ENCODE measurements around the gene KRT86. TPM values are rescaled to one million over a fixed set of nuclear protein-coding genes. Genes with fewer than 3 reads are reported as not detected.
A peak's percentile ranks its signal among the peaks of the same experiment; 100 is the strongest.
"Not testable (repeated sequence)": the region's sequence is repeated elsewhere in the genome, so short reads cannot be mapped to it uniquely, and the experiment has no call there.

KRT86 gene
- total and polyA plus RNA-seq, 7 experiments from 2014 or later, result 0.13 to 1.5 TPM; not detected in 5

DNA sequence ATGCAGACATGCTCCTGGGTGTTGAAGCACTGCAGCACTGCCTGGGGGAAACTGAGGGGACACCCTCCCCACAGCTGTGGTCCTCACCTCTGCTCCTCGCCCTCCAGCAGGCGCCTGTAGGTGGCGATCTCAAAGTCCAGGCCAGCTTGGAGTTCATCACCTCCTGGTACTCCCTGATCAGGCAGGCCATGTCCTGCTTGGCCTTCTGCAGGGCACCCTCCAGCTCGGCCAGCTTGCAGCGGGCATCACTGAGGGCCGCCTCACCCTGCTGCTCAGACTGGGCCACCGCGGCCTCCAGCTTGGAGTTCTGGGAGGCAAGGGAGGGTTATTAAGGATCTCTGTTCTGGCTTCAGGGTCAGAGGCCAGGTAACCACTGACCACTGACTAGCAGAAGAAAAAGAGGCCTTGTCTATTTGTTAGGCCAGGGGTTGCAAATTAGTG, 22.2 kb upstream of the KRT86 start:
- POLR2A ChIA-PET; H3K27ac ChIP-seq (ENCODE audit: low read depth, low read length); H3K4me1 ChIP-seq (ENCODE audit: control insufficient read depth in 2 of 2, insufficient read depth in 2 of 2, low read length in 2 of 2); H3K36me3 ChIP-seq (ENCODE audit: control insufficient read depth in 2 of 3, insufficient read depth in 3 of 3, low read length in 3 of 3); H3K4me3 ChIP-seq (ENCODE audit: low read length); DNase-seq; intact Hi-C loops (cut with micrococcal nuclease); ATAC-seq; H3K9me3 Mint-ChIP-seq; H3K9me3 ChIP-seq (ENCODE audit: control insufficient read depth in 2 of 3, low read length in 3 of 3); H3K27me3 ChIP-seq (ENCODE audit: control insufficient read depth in 2 of 2, insufficient read depth in 2 of 2, low read length in 2 of 2): not testable (repeated sequence)
- Mint-ChIP-seq H3K4me3 (peak overlapping the region in 1 of 10 donors; percentile 85), H3K36me3 (peaks cover 0 to 53% (median 0%) of the 10 kb centered on the region in 5 donors), H3K27ac (peak overlapping the region in 1 of 9 donors; percentile 99), H3K27me3 (peaks cover 21 to 60% (median 48%) of the 10 kb centered on the region in 5 donors), H3K4me1 (peaks cover 0 to 69% (median 14%) of the 10 kb centered on the region in 7 donors)
- CTCF ChIA-PET, result interaction anchor here (0.7 kb wide), 1 partner anchor 236 kb away, joined by 3 read pairs; no protein-coding TSS in a partner anchor

DNA sequence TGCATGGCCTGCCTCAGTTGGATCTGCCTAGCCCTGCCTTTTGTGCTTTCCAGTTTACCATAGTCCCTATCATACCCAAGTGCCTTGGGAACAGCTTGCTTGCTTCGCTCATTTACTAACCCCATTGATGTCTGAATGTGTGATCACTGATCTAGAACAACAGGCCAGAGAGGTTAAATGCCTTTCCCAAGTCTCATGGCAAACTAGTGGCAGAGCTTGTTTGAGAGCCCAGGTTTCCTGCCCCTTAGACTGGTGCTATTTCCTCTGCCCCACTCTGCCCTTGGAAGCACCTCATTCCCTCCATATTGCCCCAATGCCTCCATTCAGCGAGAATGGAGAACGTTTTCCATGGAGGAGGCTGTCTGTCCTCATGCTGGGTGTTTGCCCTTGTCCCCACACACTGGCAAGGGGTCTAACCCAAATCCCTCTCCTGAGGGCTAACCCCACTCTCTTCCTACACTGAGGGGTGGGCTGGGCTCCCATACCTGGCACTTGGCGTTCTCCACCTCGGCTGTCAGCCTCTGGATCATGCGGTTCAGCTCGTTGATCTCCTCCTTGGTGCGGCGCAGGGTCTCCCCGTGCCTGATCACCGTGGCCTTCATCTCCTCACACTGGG, 21.6 kb upstream of the KRT86 start:
- no peak for ATAC-seq
- POLR2A ChIA-PET, result no interaction called here
- H3K27ac ChIP-seq (ENCODE audit: low read depth, low read length), result no peak overlapping the region
- no peak for DNase-seq
- Mint-ChIP-seq H3K4me1 (peaks cover 0 to 63% (median 14%) of the 10 kb centered on the region in 7 donors), H3K9me3 (no peaks in the 10 kb centered on the region), H3K27me3 (peaks cover 28 to 60% (median 46%) of the 10 kb centered on the region in 5 donors), H3K4me3 (peak overlapping the region in 1 of 10 donors; percentile 65), H3K36me3 (peaks cover 0 to 48% (median 0%) of the 10 kb centered on the region in 5 donors), H3K27ac (peak overlapping the region in 1 of 9 donors; percentile 99)
- H3K36me3 ChIP-seq (ENCODE audit: control insufficient read depth in 2 of 3, insufficient read depth in 3 of 3, low read length in 3 of 3), result no peaks in the 10 kb centered on the region
- H3K27me3 ChIP-seq (ENCODE audit: control insufficient read depth in 2 of 2, insufficient read depth in 2 of 2, low read length in 2 of 2), result no peaks in the 10 kb centered on the region
- no peaks in the 10 kb centered on the region for H3K4me1 ChIP-seq (ENCODE audit: control insufficient read depth in 2 of 2, insufficient read depth in 2 of 2, low read length in 2 of 2)
- intact Hi-C loops (cut with micrococcal nuclease), result no loop called here
- CTCF ChIA-PET, result no interaction called here
- H3K4me3 ChIP-seq (ENCODE audit: low read length), result no peak overlapping the region
- H3K9me3 ChIP-seq (ENCODE audit: control insufficient read depth in 2 of 3, low read length in 3 of 3), result no peaks in the 10 kb centered on the region

DNA sequence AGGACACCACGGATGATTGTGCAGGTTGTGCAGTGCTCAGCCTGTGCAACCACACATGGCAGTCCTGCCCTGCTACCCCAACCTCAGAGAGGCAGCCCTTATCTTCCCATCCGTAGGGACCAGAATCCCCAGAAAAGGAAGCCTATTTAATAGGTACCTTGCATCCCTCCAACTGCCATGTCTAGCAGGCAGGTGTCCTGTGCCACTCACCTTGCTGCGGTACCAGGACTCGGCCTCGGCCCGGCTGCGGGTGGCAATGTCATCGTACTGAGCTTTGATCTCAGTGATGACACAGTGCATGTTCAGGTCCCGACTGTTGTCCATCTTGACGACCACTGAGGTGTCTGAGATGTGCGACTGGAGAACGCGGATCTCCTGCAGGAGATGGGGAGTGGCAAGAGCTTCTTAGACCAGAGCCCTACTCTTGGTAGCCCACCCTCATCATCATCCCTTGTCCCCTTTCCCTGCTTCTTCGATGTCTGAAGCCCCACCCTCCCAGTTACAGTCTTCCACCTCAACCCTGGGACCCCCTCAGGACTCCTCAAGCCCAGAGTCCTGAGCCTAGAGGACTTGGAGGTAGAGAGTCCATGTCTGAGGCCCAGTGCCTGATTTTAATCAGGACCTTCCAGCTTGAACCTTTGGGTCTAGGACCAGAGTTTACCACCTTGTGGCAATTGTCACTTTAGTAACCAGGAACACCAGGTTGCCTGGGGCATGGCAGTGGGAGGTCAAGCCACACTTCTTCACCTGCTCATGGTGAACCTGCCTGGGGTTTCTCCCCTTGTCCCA, 20.9 kb upstream of the KRT86 start:
- Histone ChIP-seq H3K4me3 (ENCODE audit: low read length) (no peak overlapping the region), H3K27ac (ENCODE audit: low read depth, low read length) (no peak overlapping the region), H3K27me3 (ENCODE audit: control insufficient read depth in 2 of 2, insufficient read depth in 2 of 2, low read length in 2 of 2) (no peaks in the 10 kb centered on the region), H3K9me3 (ENCODE audit: control insufficient read depth in 2 of 3, low read length in 3 of 3) (no peaks in the 10 kb centered on the region), H3K36me3 (ENCODE audit: control insufficient read depth in 2 of 3, insufficient read depth in 3 of 3, low read length in 3 of 3) (no peaks in the 10 kb centered on the region), H3K4me1 (ENCODE audit: control insufficient read depth in 2 of 2, insufficient read depth in 2 of 2, low read length in 2 of 2) (no peaks in the 10 kb centered on the region)
- peaks cover 31 to 59% (median 44%) of the 10 kb centered on the region in 5 donors for H3K27me3 Mint-ChIP-seq
- peaks cover 0 to 46% (median 0%) of the 10 kb centered on the region in 5 donors for H3K36me3 Mint-ChIP-seq
- no peak for DNase-seq
- H3K4me1 Mint-ChIP-seq, result peaks cover 0 to 57% (median 14%) of the 10 kb centered on the region in 7 donors
- no peak for ATAC-seq
- no peaks in the 10 kb centered on the region for H3K9me3 Mint-ChIP-seq
- H3K27ac Mint-ChIP-seq, result peak overlapping the region in 1 of 9 donors; percentile 99
- intact Hi-C loops (cut with micrococcal nuclease), result no loop called here
- POLR2A ChIA-PET, result no interaction called here
- CTCF ChIA-PET, result interaction anchor here (0.5 kb wide), 1 partner anchor 95 kb away, joined by 4 read pairs; no protein-coding TSS in a partner anchor
- H3K4me3 Mint-ChIP-seq, result no peak overlapping the region

DNA sequence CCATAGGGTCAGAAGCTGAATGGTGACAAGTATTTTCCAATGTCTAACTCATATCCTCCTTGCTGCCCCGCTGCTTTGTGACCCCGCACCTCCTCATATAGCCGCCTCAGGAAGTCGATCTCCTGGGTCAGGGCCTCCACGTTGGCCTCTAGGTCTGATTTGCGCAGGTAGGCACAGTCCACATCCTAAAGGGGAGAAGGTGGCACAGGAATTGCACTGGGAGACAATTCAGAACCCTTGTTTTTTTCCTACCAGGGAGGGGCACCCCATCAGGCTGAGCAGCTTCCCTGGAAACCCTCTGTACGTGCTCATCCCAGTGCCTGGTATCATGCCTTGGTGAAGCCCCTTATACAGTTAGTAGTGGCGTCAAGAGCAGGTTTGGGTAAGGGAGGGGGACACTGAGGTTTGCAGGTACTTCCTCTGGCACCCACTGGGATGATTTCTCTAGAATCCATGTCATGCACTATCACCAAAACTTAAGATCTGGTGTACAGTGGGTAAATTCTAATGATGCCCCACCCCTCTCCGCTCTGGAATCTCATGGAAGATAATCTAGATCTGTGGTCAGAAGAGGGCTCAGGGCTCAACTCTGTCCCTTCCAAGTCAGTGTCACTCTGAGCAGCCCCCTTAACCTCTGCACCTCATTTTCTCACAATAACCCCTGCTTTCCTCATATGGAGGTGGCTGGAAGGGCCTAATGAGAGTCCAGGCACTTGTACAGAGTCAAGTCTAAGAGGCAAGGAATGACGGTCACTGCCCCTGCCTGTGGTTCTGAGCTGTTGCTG, 20.1 kb upstream of the KRT86 start:
- Mint-ChIP-seq H3K27ac (peak overlapping the region in 1 of 9 donors; percentile 49), H3K9me3 (peaks cover 0 to 2% (median 0%) of the 10 kb centered on the region in 11 donors), H3K4me3 (no peak overlapping the region), H3K27me3 (peaks cover 38 to 59% (median 45%) of the 10 kb centered on the region in 5 donors), H3K4me1 (peaks cover 0 to 53% (median 14%) of the 10 kb centered on the region in 7 donors), H3K36me3 (peaks cover 0 to 43% (median 0%) of the 10 kb centered on the region in 5 donors)
- Histone ChIP-seq H3K27me3 (ENCODE audit: control insufficient read depth in 2 of 2, insufficient read depth in 2 of 2, low read length in 2 of 2) (no peaks in the 10 kb centered on the region), H3K9me3 (ENCODE audit: control insufficient read depth in 2 of 3, low read length in 3 of 3) (no peaks in the 10 kb centered on the region), H3K4me3 (ENCODE audit: low read length) (no peak overlapping the region), H3K27ac (ENCODE audit: low read depth, low read length) (no peak overlapping the region), H3K36me3 (ENCODE audit: control insufficient read depth in 2 of 3, insufficient read depth in 3 of 3, low read length in 3 of 3) (no peaks in the 10 kb centered on the region), H3K4me1 (ENCODE audit: control insufficient read depth in 2 of 2, insufficient read depth in 2 of 2, low read length in 2 of 2) (no peaks in the 10 kb centered on the region)
- intact Hi-C loops (cut with micrococcal nuclease), result no loop called here
- ATAC-seq (no peak), DNase-seq (no peak)
- ChIA-PET POLR2A (no interaction called here), CTCF (interaction anchor here (0.5 kb wide), 1 partner anchor 94 kb away, joined by 4 read pairs; no protein-coding TSS in a partner anchor)

DNA sequence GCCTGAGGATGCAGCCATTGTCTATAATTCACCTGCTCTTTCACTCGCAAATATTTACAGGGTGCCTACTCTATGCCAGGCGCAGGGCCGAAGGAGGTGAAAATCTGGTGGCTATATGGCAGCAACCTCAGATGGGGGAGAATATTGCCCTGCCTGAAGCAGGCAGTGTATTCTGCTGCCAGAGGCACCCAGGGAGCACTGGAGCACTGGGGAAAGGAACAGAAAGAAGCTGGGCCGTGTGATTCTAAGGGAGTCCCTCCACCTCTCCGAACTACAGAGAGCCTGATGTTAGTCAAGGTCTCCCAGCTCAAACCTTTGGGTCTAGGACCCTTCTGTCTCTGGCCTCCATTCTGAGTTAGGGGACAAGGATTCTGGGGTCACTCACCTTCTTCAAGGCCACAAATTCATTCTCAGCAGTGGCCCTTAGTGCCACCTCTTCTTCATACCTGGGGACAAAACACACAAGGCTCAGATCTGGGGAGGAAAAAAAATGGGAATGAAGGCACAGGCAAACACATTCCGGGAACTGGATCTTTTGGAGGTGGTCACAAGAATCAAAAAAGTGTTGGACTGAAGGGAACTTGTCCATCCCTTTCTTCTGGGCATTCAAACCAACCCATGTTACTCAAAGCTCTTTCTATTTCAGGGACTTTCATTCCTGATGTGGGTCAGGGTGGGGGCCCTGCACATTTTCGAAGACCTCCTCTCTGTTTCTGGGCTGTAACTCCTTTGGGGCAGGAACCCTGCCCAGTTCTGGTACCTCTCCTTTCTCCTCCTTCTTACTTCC, 19.3 kb upstream of the KRT86 start:
- Histone ChIP-seq H3K4me3 (ENCODE audit: low read length) (no peak overlapping the region), H3K4me1 (ENCODE audit: control insufficient read depth in 2 of 2, insufficient read depth in 2 of 2, low read length in 2 of 2) (no peaks in the 10 kb centered on the region), H3K27me3 (ENCODE audit: control insufficient read depth in 2 of 2, insufficient read depth in 2 of 2, low read length in 2 of 2) (peaks cover 0 to 2% of the 10 kb centered on the region in 2 donors), H3K9me3 (ENCODE audit: control insufficient read depth in 2 of 3, low read length in 3 of 3) (no peaks in the 10 kb centered on the region), H3K27ac (ENCODE audit: low read depth, low read length) (no peak overlapping the region), H3K36me3 (ENCODE audit: control insufficient read depth in 2 of 3, insufficient read depth in 3 of 3, low read length in 3 of 3) (no peaks in the 10 kb centered on the region)
- ChIA-PET POLR2A (no interaction called here), CTCF (interaction anchor here (0.8 kb wide), 1 partner anchor 24 kb away, joined by 6 read pairs; no protein-coding TSS in a partner anchor)
- DNase-seq (no peak), ATAC-seq (no peak)
- peaks cover 0 to 52% (median 13%) of the 10 kb centered on the region in 7 donors for H3K4me1 Mint-ChIP-seq
- peaks cover 39 to 55% (median 46%) of the 10 kb centered on the region in 5 donors for H3K27me3 Mint-ChIP-seq
- H3K4me3 Mint-ChIP-seq, result no peak overlapping the region
- intact Hi-C loops (cut with micrococcal nuclease), result no loop called here
- peaks cover 0 to 2% (median 0%) of the 10 kb centered on the region in 11 donors for H3K9me3 Mint-ChIP-seq
- H3K27ac Mint-ChIP-seq, result peak overlapping the region in 1 of 9 donors; percentile 1
- H3K36me3 Mint-ChIP-seq, result peaks cover 0 to 36% (median 0%) of the 10 kb centered on the region in 5 donors
